B cell (primary cell): ENCODE measurements around the gene ORAI3. TPM values are rescaled to one million over a fixed set of nuclear protein-coding genes. Genes with fewer than 3 reads are reported as not detected.

ENCODE experiments used
- ATAC-seq: fragments of 200-7000 bp; cut with Tn5 transposase; one replicate; pipeline ENCODE4 v1.10.0; 2021; ENCODE audit warnings: low read depth, mild to moderate bottlenecking, moderate number of reproducible peaks, moderate library complexity
- CTCF ChIA-PET: fragments of 350-600 bp; sonication (Branson Sonifier 250); formaldehyde crosslinking; loops from one replicate; lab custom pipeline; 2021; ENCODE audit warnings: antibody characterized with exemption, inconsistent platforms; lab: Charles Lee
- POLR2A ChIA-PET: fragments of 350-600 bp; sonication (Branson Sonifier 250); formaldehyde crosslinking; loops from one replicate; lab custom pipeline; 2021; ENCODE audit warnings: antibody characterized with exemption; lab: Charles Lee
- DNase-seq: peaks from one replicate; pipeline ENCODE4 v3.0.0; 2013
- H2AFZ ChIP-seq: 2 replicates; pipeline ENCODE4 v1.6.1; 2012; ENCODE audit warnings: mild to moderate bottlenecking, low read depth, low read length; ENCODE audit not compliant: insufficient read depth, poor library complexity, severe bottlenecking
- H3K27ac ChIP-seq, 2 donors: 1 replicate in 1 of 2; 2 replicates in 1 of 2; pipeline ENCODE4 v1.5.1; 2012 to 2013; ENCODE audit warnings: low read length in 2 of 2, mild to moderate bottlenecking in 2 of 2, moderate library complexity in 1 of 2
- H3K27me3 ChIP-seq, 4 experiments: fragments of 200-600 bp in 1 of 4; sonication (generic) in 1 of 4; replicated peaks in 1 of 4; 1 replicate in 2 of 4; 2 replicates in 2 of 4; pipeline versions ENCODE4 v1.6.1 to v1.7.0; 2013 to 2016; ENCODE audit warnings: low read length in 3 of 4, mild to moderate bottlenecking in 2 of 4, mixed read lengths in 1 of 4, moderate library complexity in 1 of 4; ENCODE audit not compliant: insufficient read depth in 4 of 4, control insufficient read depth in 3 of 4; ENCODE audit errors: control extremely low read depth in 1 of 4
- H3K36me3 ChIP-seq, 2 experiments: replicated peaks in 1 of 2; 1 replicate in 1 of 2; 2 replicates in 1 of 2; pipeline versions ENCODE4 v1.6.1 to v1.7.1; 2013; ENCODE audit warnings: low read length in 1 of 2; ENCODE audit not compliant: insufficient read depth in 2 of 2, control insufficient read depth in 1 of 2; ENCODE audit errors: control extremely low read depth in 1 of 2, extremely low read depth in 1 of 2
- H3K4me1 ChIP-seq, 2 donors: fragments of 200-600 bp in 1 of 2; sonication (generic) in 1 of 2; 1 replicate in 1 of 2; 2 replicates in 1 of 2; pipeline versions ENCODE4 v1.5.1 to v1.6.1; 2013 to 2017; ENCODE audit warnings: low read length in 2 of 2; ENCODE audit not compliant: control insufficient read depth in 2 of 2, insufficient read depth in 2 of 2
- H3K4me2 ChIP-seq: replicated peaks from 2 replicates; pipeline ENCODE3; 2012; ENCODE audit warnings: mild to moderate bottlenecking, low read depth, low read length; ENCODE audit not compliant: poor library complexity, severe bottlenecking
- H3K4me3 ChIP-seq, 5 experiments: fragments of 200-600 bp in 1 of 5; sonication (generic) in 1 of 5; 1 replicate in 3 of 5; 2 replicates in 2 of 5; pipeline versions ENCODE4 v1.5.1 to v1.7.0; 2011 to 2016; ENCODE audit warnings: low read length in 4 of 5, mild to moderate bottlenecking in 4 of 5, low read depth in 2 of 5, control low read depth in 1 of 5, moderate library complexity in 1 of 5; ENCODE audit not compliant: insufficient read depth in 1 of 5; ENCODE audit errors: control extremely low read depth in 1 of 5, extremely low read depth in 1 of 5
- H3K79me2 ChIP-seq: fragments of 200-600 bp; sonication (generic); one replicate; pipeline ENCODE4 v1.6.0; 2016; ENCODE audit warnings: low read length; ENCODE audit not compliant: control insufficient read depth, insufficient read depth
- H3K9ac ChIP-seq: fragments of 200-600 bp; sonication (generic); 2 replicates; pipeline ENCODE4 v1.6.1; 2017; ENCODE audit warnings: mild to moderate bottlenecking, low read length, moderate library complexity
- H3K9me3 ChIP-seq, 3 donors: one replicate each; pipeline versions ENCODE4 v1.6.1 to v1.7.1; 2013; ENCODE audit warnings: low read length in 2 of 3; ENCODE audit not compliant: control insufficient read depth in 2 of 3, insufficient read depth in 1 of 3; ENCODE audit errors: control extremely low read depth in 1 of 3
- H4K20me1 ChIP-seq: 2 replicates; pipeline ENCODE4 v1.6.0; 2012; ENCODE audit warnings: mild to moderate bottlenecking, low read length; ENCODE audit not compliant: insufficient read depth, control insufficient read depth, poor library complexity, severe bottlenecking
- H3K27ac Mint-ChIP-seq: one replicate; pipeline ENCODE4 v1.8.0; 2021; ENCODE audit warnings: mixed read lengths
- H3K27me3 Mint-ChIP-seq: one replicate; pipeline ENCODE4 v1.8.0; 2021; ENCODE audit warnings: mixed read lengths
- H3K4me1 Mint-ChIP-seq: one replicate; pipeline ENCODE4 v1.8.0; 2021; ENCODE audit warnings: mixed read lengths
- H3K4me3 Mint-ChIP-seq: one replicate; pipeline ENCODE4 v1.8.0; 2021; ENCODE audit warnings: mixed read lengths
- H3K9me3 Mint-ChIP-seq: one replicate; pipeline ENCODE4 v1.8.0; 2022; ENCODE audit warnings: mixed read lengths; ENCODE audit not compliant: insufficient read depth
- CTCF ChIP-seq: fragments of 200-600 bp; IDR thresholded peaks from one replicate; pipeline ENCODE4 v1.8.0; 2022; ENCODE audit warnings: antibody characterized with exemption, mild to moderate bottlenecking
- EZH2 ChIP-seq: IDR thresholded peaks from 2 replicates; pipeline ENCODE4 v1.6.1; 2012; ENCODE audit warnings: borderline replicate concordance, low read depth, mild to moderate bottlenecking, moderate library complexity, low read length; ENCODE audit not compliant: insufficient read depth, poor library complexity, severe bottlenecking
- WGBS: methylation state at CpG from one replicate; pipeline ENCODE4 v1.1.5; 2013; ENCODE audit warnings: missing lambda C conversion rate; ENCODE audit not compliant: insufficient coverage; 5-methylcytosine and 5-hydroxymethylcytosine counted together
- intact Hi-C: fragments of 100-400 bp; cut with micrococcal nuclease; formaldehyde crosslinking; loops from one replicate; pipeline ENCODE4 v1.10.0; 2022
- polyA plus RNA-seq: library from polyadenylated mRNA; depleted of rRNA; stranded (reverse); fragments of >200 nt; gene quantifications from 2 replicates; pipeline ENCODE4 v1.2.3, GENCODE V29; 2012
- small RNA-seq: library from RNA; depleted of rRNA; stranded (forward); fragments of <200 nt; gene quantifications from one replicate; pipeline ENCODE3, GENCODE V24; 2012; ENCODE audit warnings: low replicate concordance, low read depth; ENCODE audit not compliant: insufficient read length
- total RNA-seq, 2 donors: library from RNA; stranded (reverse); fragments of 120-200 nt in 1 of 2; gene quantifications; 1 replicate in 1 of 2; 2 replicates in 1 of 2; pipeline versions ENCODE4 v1.2.3 to v1.2.4, GENCODE V29; 2013 to 2022

Gene ORAI3
- total and polyA plus RNA-seq, 2 donors (not counting 1 experiment from before 2014, with no cell fraction given) = 32.2 to 51.8 TPM

DNA sequence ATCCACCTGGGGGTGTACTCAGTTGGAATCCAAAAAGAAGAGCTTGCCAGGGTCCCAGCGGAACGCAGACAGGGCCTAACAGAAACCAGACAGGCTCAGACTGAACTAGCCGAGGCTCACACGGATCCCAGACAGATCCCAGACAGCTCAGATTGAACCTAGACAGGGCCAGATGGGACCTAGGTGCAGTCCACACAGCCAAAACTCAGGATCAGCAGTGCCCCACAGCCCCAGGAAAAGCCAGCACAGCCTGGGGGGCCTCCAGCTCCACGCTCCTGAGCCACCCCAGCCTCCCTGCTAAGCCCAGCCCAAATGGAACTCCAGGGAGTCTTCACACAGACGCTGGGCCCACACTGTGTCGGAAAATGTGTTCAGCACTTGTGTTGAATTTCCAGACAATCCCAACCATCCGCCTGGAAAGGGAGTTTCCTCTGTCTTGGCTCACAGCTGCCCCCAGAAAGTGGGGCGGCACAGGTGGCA is 54.0 kb downstream of the ORAI3 start:
- WGBS = 91% methylated on average over 9 of the region's 9 CpGs
- Histone ChIP-seq H3K4me3 (no peak overlapping the region), H3K9ac (no peak overlapping the region), H4K20me1 (no peaks in the 10 kb centered on the region), H3K27me3 (peaks cover 0 to 4% (median 0%) of the 10 kb centered on the region in 4 experiments), H3K27ac (no peak overlapping the region), H3K4me2 (no peak overlapping the region), H3K9me3 (no peaks in the 10 kb centered on the region), H2AFZ (no peak overlapping the region), H3K4me1 (no peaks in the 10 kb centered on the region), H3K79me2 (no peaks in the 10 kb centered on the region), H3K36me3 (no peaks in the 10 kb centered on the region)
- peaks cover 4% of the 10 kb centered on the region for H3K27me3 Mint-ChIP-seq
- no peaks in the 10 kb centered on the region for H3K4me1 Mint-ChIP-seq
- H3K9me3 Mint-ChIP-seq = no peaks in the 10 kb centered on the region
- TF ChIP-seq CTCF = no peak
- no peak for TF ChIP-seq EZH2
- no peak overlapping the region for H3K27ac Mint-ChIP-seq
- no peak overlapping the region for H3K4me3 Mint-ChIP-seq
- ChIA-PET CTCF (interaction anchor here (0.9 to 2.1 kb wide), 2 partner anchors 15 to 19 kb away, joined by 3 to 7 read pairs; partner anchors contain the start of gene HSD3B7), POLR2A (no interaction called here)
- DNase-seq (no peak), ATAC-seq (no peak)
- intact Hi-C loops = no loop called here

DNA sequence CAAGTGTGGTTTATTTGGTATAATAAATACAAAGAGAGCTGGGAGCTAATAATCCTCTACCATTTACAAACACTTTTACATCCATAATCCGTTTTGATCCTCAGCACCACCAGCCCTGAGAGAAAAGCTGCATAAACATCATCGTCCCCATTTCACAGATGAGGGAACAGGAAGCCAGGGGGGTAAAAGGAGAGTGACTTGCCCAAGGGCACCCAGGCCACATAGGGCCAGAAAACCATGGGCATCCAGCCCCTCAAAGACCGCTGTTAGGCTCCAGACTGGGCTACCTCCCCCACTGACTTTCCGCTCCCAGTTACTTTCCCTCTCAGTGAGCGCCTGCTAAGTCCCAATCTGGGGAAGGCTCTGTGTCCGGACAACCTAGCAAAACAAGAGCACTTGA is 54.9 kb downstream of the ORAI3 start:
- ChIA-PET POLR2A (no interaction called here), CTCF (no interaction called here)
- Histone ChIP-seq H2AFZ (no peak overlapping the region), H4K20me1 (no peaks in the 10 kb centered on the region), H3K79me2 (no peaks in the 10 kb centered on the region), H3K27ac (no peak overlapping the region), H3K4me1 (no peaks in the 10 kb centered on the region), H3K9me3 (no peaks in the 10 kb centered on the region), H3K4me3 (no peak overlapping the region), H3K4me2 (no peak overlapping the region), H3K9ac (no peak overlapping the region), H3K36me3 (no peaks in the 10 kb centered on the region), H3K27me3 (peaks cover 0 to 4% (median 2%) of the 10 kb centered on the region in 4 experiments)
- ATAC-seq = no peak
- no peak for DNase-seq
- WGBS = 88% methylated on average over 4 of the region's 6 CpGs
- H3K9me3 Mint-ChIP-seq = no peaks in the 10 kb centered on the region
- no peak overlapping the region for H3K4me3 Mint-ChIP-seq
- H3K27me3 Mint-ChIP-seq = peaks cover 4% of the 10 kb centered on the region
- no peaks in the 10 kb centered on the region for H3K4me1 Mint-ChIP-seq
- intact Hi-C loops = no loop called here
- no peak overlapping the region for H3K27ac Mint-ChIP-seq
- TF ChIP-seq EZH2 (no peak), CTCF (no peak)

Small RNAs within 50 kb of the gene (small RNA-seq; reads per million reads assigned to genes)
- not detected for gene AC135048.1

Other genes with a start within 250 kb of the ORAI3 start
- gene SRCAP, start 249.9 kb upstream of the ORAI3 start, total RNA-seq = 142 and 145 TPM in 2 replicates
- 20.9 and 21.4 TPM in 2 replicates for gene SRCAP, start 249.9 kb upstream of the ORAI3 start, polyA plus RNA-seq
- gene PHKG2, start 200.6 kb upstream of the ORAI3 start, total RNA-seq = 54.1 and 55.7 TPM in 2 replicates
- 79.0 and 80.8 TPM in 2 replicates for gene PHKG2, start 200.6 kb upstream of the ORAI3 start, polyA plus RNA-seq
- 9.3 and 11.7 TPM in 2 replicates for gene CFAP119, start 187.0 kb upstream of the ORAI3 start, total RNA-seq
- gene CFAP119, start 187.0 kb upstream of the ORAI3 start, polyA plus RNA-seq = 8.5 and 10.4 TPM in 2 replicates
- gene RNF40, start 186.7 kb upstream of the ORAI3 start, total RNA-seq = 120 and 121 TPM in 2 replicates
- 41.8 and 44.3 TPM in 2 replicates for gene RNF40, start 186.7 kb upstream of the ORAI3 start, polyA plus RNA-seq
- 6.4 and 6.9 TPM in 2 replicates for gene ZNF629, start 161.9 kb upstream of the ORAI3 start, total RNA-seq
- gene ZNF629, start 161.9 kb upstream of the ORAI3 start, polyA plus RNA-seq = 0.82 and 1.2 TPM in 2 replicates
- 30.5 and 31.6 TPM in 2 replicates for gene BCL7C, start 55.0 kb upstream of the ORAI3 start, total RNA-seq
- gene BCL7C, start 55.0 kb upstream of the ORAI3 start, polyA plus RNA-seq = 14.9 and 17.1 TPM in 2 replicates
- 0.81 and 1.0 TPM in 2 replicates for gene CTF1, start 52.5 kb upstream of the ORAI3 start, total RNA-seq
- 0.78 and 0.99 TPM in 2 replicates for gene CTF1, start 52.5 kb upstream of the ORAI3 start, polyA plus RNA-seq
- gene FBXL19, start 25.5 kb upstream of the ORAI3 start, total RNA-seq = 25.0 and 29.5 TPM in 2 replicates
- gene FBXL19, start 25.5 kb upstream of the ORAI3 start, polyA plus RNA-seq = 9.0 and 12.9 TPM in 2 replicates
- 37.2 and 39.5 TPM in 2 replicates for gene SETD1A, start 8.7 kb downstream of the ORAI3 start, total RNA-seq
- gene SETD1A, start 8.7 kb downstream of the ORAI3 start, polyA plus RNA-seq = 11.5 and 12.4 TPM in 2 replicates
- gene HSD3B7, start 36.1 kb downstream of the ORAI3 start, total RNA-seq = 1.0 and 1.2 TPM in 2 replicates
- gene HSD3B7, start 36.1 kb downstream of the ORAI3 start, polyA plus RNA-seq = 0.65 and 0.89 TPM in 2 replicates
- gene STX1B, start 61.6 kb downstream of the ORAI3 start, total RNA-seq = 2.2 and 2.7 TPM in 2 replicates
- gene STX1B, start 61.6 kb downstream of the ORAI3 start, polyA plus RNA-seq = 1.8 and 2.1 TPM in 2 replicates
- gene STX4, start 84.5 kb downstream of the ORAI3 start, total RNA-seq = 111 and 120 TPM in 2 replicates
- gene STX4, start 84.5 kb downstream of the ORAI3 start, polyA plus RNA-seq = 133 and 159 TPM in 2 replicates
- 11.1 and 12.0 TPM in 2 replicates for gene ZNF668, start 125.2 kb downstream of the ORAI3 start, total RNA-seq
- 5.1 and 5.8 TPM in 2 replicates for gene ZNF668, start 125.2 kb downstream of the ORAI3 start, polyA plus RNA-seq
- 45.9 and 51.7 TPM in 2 replicates for gene ZNF646, start 125.4 kb downstream of the ORAI3 start, total RNA-seq
- 9.2 and 14.7 TPM in 2 replicates for gene ZNF646, start 125.4 kb downstream of the ORAI3 start, polyA plus RNA-seq
- gene PRSS53, start 139.9 kb downstream of the ORAI3 start, total RNA-seq = 10.7 and 10.8 TPM in 2 replicates
- 10.1 and 11.6 TPM in 2 replicates for gene PRSS53, start 139.9 kb downstream of the ORAI3 start, polyA plus RNA-seq
- gene VKORC1, start 145.7 kb downstream of the ORAI3 start, total RNA-seq = 36.8 and 45.7 TPM in 2 replicates
- gene VKORC1, start 145.7 kb downstream of the ORAI3 start, polyA plus RNA-seq = 22.3 and 31.8 TPM in 2 replicates
- gene BCKDK, start 159.3 kb downstream of the ORAI3 start, total RNA-seq = 24.7 and 29.7 TPM in 2 replicates
- 20.0 and 27.6 TPM in 2 replicates for gene BCKDK, start 159.3 kb downstream of the ORAI3 start, polyA plus RNA-seq
- 100.0 and 102 TPM in 2 replicates for gene KAT8, start 168.6 kb downstream of the ORAI3 start, total RNA-seq
- 102 TPM in 2 replicates for gene KAT8, start 168.6 kb downstream of the ORAI3 start, polyA plus RNA-seq
- gene PRSS8, start 186.7 kb downstream of the ORAI3 start, total RNA-seq = not detected in 2 replicates
- not detected in 2 replicates for gene PRSS8, start 186.7 kb downstream of the ORAI3 start, polyA plus RNA-seq
- gene PRSS36, start 201.0 kb downstream of the ORAI3 start, total RNA-seq = 1.6 TPM in 1 of 2 replicates, not detected in the other
- gene PRSS36, start 201.0 kb downstream of the ORAI3 start, polyA plus RNA-seq = 0.20 and 1.0 TPM in 2 replicates
- gene FUS, start 231.1 kb downstream of the ORAI3 start, total RNA-seq = 585 and 597 TPM in 2 replicates
- 181 and 386 TPM in 2 replicates for gene FUS, start 231.1 kb downstream of the ORAI3 start, polyA plus RNA-seq